Endothelial cell of umbilical vein (primary cell): ENCODE results near the gene MGME1. TPM values are rescaled to one million over a fixed set of nuclear protein-coding genes. Genes with fewer than 3 reads are reported as not detected.

Source experiments
- BruUV-seq: library from RNA; stranded (reverse); fragments of 400-500 nt; replicated peaks from 2 replicates; lab custom pipeline; 2021; lab: Mats Ljungman, UMichigan
- CTCF ChIA-PET: fragments of 300-600, 350-600 bp; sonication (Branson Sonifier 250); formaldehyde crosslinking; loops from one replicate; lab custom pipeline; 2021; ENCODE audit warnings: antibody characterized with exemption, inconsistent platforms; lab: Charles Lee
- POLR2A ChIA-PET: fragments of 300-600, 350-600 bp; sonication (Branson Sonifier 250); formaldehyde crosslinking; loops from one replicate; lab custom pipeline; 2021; ENCODE audit warnings: antibody characterized with exemption, inconsistent platforms; lab: Charles Lee
- DNase-seq: peaks from one replicate; pipeline ENCODE4 v3.0.0-alpha.2; 2011; ENCODE audit warnings: low read depth, low spot score
- FAIRE-seq: peaks from 2 replicates; lab custom pipeline; 2011; peaks lifted over from hg19 to GRCh38; lab: Jason Lieb, UNC
- H2AFZ ChIP-seq: 2 replicates; pipeline ENCODE4 v1.6.0; 2012; ENCODE audit warnings: low read depth, low read length, control low read depth, inconsistent platforms
- H3K27ac ChIP-seq: 2 replicates; pipeline ENCODE4 v1.5.1; 2011; ENCODE audit warnings: low read depth, mild to moderate bottlenecking, control low read depth, low read length, moderate library complexity; ENCODE audit not compliant: insufficient read depth
- H3K27me3 ChIP-seq, 2 experiments: 2 replicates each; pipeline versions ENCODE4 v1.6.0 to v1.6.1; 2011; ENCODE audit warnings: low read length in 2 of 2, mixed read lengths in 1 of 2; ENCODE audit not compliant: control insufficient read depth in 2 of 2, insufficient read depth in 2 of 2
- H3K36me3 ChIP-seq, 2 experiments: 2 replicates in 1 of 2; 3 replicates in 1 of 2; pipeline ENCODE4 v1.5.1; 2011; ENCODE audit warnings: low read length in 2 of 2, mild to moderate bottlenecking in 1 of 2, moderate library complexity in 1 of 2; ENCODE audit not compliant: control insufficient read depth in 2 of 2, insufficient read depth in 2 of 2; ENCODE audit errors: extremely low read depth in 1 of 2
- H3K4me1 ChIP-seq: 3 replicates; pipeline ENCODE4 v1.5.1; 2011; ENCODE audit warnings: mild to moderate bottlenecking, low read length; ENCODE audit not compliant: control insufficient read depth, insufficient read depth; ENCODE audit errors: extremely low read depth
- H3K4me2 ChIP-seq: 2 replicates; pipeline ENCODE4 v1.6.1; 2011; ENCODE audit warnings: low read length, control low read depth, mixed read lengths; ENCODE audit not compliant: insufficient read depth
- H3K4me3 ChIP-seq, 3 experiments: fragments of 200-600 bp in 1 of 3; sonication (generic), shearing (Covaris generic) in 1 of 3; replicated peaks in 1 of 3; 2 replicates each; pipeline ENCODE4 v1.5.1; 2011 to 2016; ENCODE audit warnings: control low read depth in 3 of 3, low read length in 3 of 3, mild to moderate bottlenecking in 2 of 3, inconsistent platforms in 1 of 3, low read depth in 1 of 3, moderate library complexity in 1 of 3; ENCODE audit not compliant: insufficient read depth in 1 of 3
- H3K79me2 ChIP-seq: 2 replicates; pipeline ENCODE4 v1.6.0; 2012; ENCODE audit warnings: low read length, inconsistent platforms; ENCODE audit not compliant: control insufficient read depth, insufficient read depth
- H3K9ac ChIP-seq: replicated peaks from 2 replicates; pipeline ENCODE3; 2011; ENCODE audit warnings: low read length, control low read depth; ENCODE audit not compliant: insufficient read depth; ENCODE audit errors: extremely low read depth
- H3K9me1 ChIP-seq: replicated peaks from 3 replicates; pipeline ENCODE4 v1.6.0; 2011; ENCODE audit warnings: mild to moderate bottlenecking, low read length; ENCODE audit not compliant: control insufficient read depth, insufficient read depth; ENCODE audit errors: extremely low read depth
- H3K9me3 ChIP-seq: replicated peaks from 2 replicates; pipeline ENCODE4 v1.5.1; 2012; ENCODE audit warnings: low read length, inconsistent platforms; ENCODE audit not compliant: control insufficient read depth, insufficient read depth
- H4K20me1 ChIP-seq: replicated peaks from 2 replicates; pipeline ENCODE3; 2011; ENCODE audit warnings: mild to moderate bottlenecking, low read length; ENCODE audit not compliant: control insufficient read depth, insufficient read depth; ENCODE audit errors: extremely low read depth
- EZH2 ChIP-seq: IDR thresholded peaks from 2 replicates; pipeline ENCODE4 v1.6.1; 2012; ENCODE audit warnings: borderline replicate concordance, low read depth, mild to moderate bottlenecking, moderate library complexity, low read length, inconsistent platforms; ENCODE audit not compliant: severe bottlenecking
- FOS ChIP-seq: IDR thresholded peaks from 2 replicates; pipeline ENCODE4 v1.6.1; 2011; ENCODE audit warnings: mild to moderate bottlenecking, low read length, moderate library complexity, borderline replicate concordance; ENCODE audit not compliant: insufficient read depth
- GATA2 ChIP-seq: IDR thresholded peaks from 2 replicates; pipeline ENCODE4 v1.7.0; 2011; ENCODE audit warnings: low read depth, mild to moderate bottlenecking, moderate library complexity, mixed read lengths, low read length; ENCODE audit not compliant: insufficient read length, insufficient read depth
- JUN ChIP-seq: IDR thresholded peaks from 2 replicates; pipeline ENCODE4 v1.6.1; 2011; ENCODE audit warnings: borderline replicate concordance, low read depth; ENCODE audit not compliant: insufficient read length, insufficient read depth
- MYC ChIP-seq: IDR thresholded peaks from one replicate; pipeline ENCODE4 v1.6.1; 2011; ENCODE audit warnings: mild to moderate bottlenecking, low read depth, low read length
- POLR2A ChIP-seq: IDR thresholded peaks from 2 replicates; pipeline ENCODE4 v1.6.1; 2012; ENCODE audit warnings: low read depth, mild to moderate bottlenecking, control low read depth, low read length
- POLR2AphosphoS5 ChIP-seq: IDR thresholded peaks from 2 replicates; pipeline ENCODE4 v1.6.1; 2012; ENCODE audit warnings: low read depth, mild to moderate bottlenecking, control low read depth, low read length, moderate library complexity; ENCODE audit not compliant: insufficient read depth
- dilution Hi-C: fragments of 300-500 bp; cut with MboI; formaldehyde crosslinking; loops from one replicate; pipeline ENCODE4 v1.15.0; 2019; ENCODE audit warnings: low sequenced_read_pairs; ENCODE audit not compliant: extremely low pct_ligation_motif_present
- intact Hi-C: fragments of 100-400 bp; cut with micrococcal nuclease; formaldehyde crosslinking; loops from one replicate; pipeline ENCODE4 v1.10.0; 2022
- polyA plus RNA-seq, 4 experiments: library from polyadenylated mRNA; depleted of rRNA in 3 of 4; stranded (reverse) in 3 of 4; unstranded in 1 of 4; fragments of >200 nt; gene quantifications; 2 replicates each; pipeline versions ENCODE4 v1.2.1 to v1.2.3, GENCODE V29; 2011 to 2012; ENCODE audit warnings: missing spikeins in 1 of 4
- total RNA-seq: library from RNA; stranded (reverse); gene quantifications from 2 replicates; pipeline ENCODE4 v1.2.3, GENCODE V29; 2021
- TF ChIP-seq, protein P1 (sequence below), 2 donors: IDR thresholded peaks; 1 replicate in 1 of 2; 2 replicates in 1 of 2; pipeline ENCODE4 v1.5.1; 2011; ENCODE audit warnings: low read length in 2 of 2, mild to moderate bottlenecking in 2 of 2, moderate library complexity in 2 of 2, control low read depth in 1 of 2, inconsistent platforms in 1 of 2, low read depth in 1 of 2; ENCODE audit not compliant: insufficient read depth in 1 of 2; ENCODE audit errors: extremely low read depth in 1 of 2
- TF ChIP-seq, protein P2 (sequence below): IDR thresholded peaks from 2 replicates; pipeline ENCODE4 v1.6.1; 2011; ENCODE audit not compliant: insufficient read depth, insufficient read length

Gene MGME1
- total and polyA plus RNA-seq, 2 donors (not counting 3 experiments of a cell fraction or from before 2014, with no cell fraction given) = 8.9 to 26.2 TPM

DNA sequence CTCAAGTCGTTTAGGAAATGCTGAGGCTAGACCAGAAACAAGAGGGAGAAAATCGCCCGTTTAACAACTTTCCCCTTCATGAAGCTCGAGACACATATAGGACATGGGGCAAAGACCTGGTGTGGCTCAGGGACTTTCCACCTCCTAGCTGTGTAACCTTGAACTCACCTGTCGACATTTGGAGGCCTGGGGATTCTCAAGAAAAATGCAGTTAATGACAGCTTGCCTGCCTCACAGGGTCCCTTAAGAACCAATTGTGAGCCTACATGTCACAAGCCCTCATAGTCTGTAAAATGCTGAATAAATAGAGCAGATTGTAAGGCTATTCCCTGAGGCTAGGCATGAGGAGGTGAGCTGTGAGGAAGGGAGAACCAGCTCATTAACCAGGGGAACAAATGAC, 35.1 kb downstream of the MGME1 start:
- Histone ChIP-seq H4K20me1 (no peaks in the 10 kb centered on the region), H3K9me3 (no peaks in the 10 kb centered on the region), H3K4me2 (no peak overlapping the region), H3K9me1 (no peaks in the 10 kb centered on the region), H3K9ac (no peak overlapping the region), H3K79me2 (no peaks in the 10 kb centered on the region), H3K4me1 (no peaks in the 10 kb centered on the region), H3K27me3 (peaks cover 0 to 1% of the 10 kb centered on the region in 2 experiments), H2AFZ (no peak overlapping the region), H3K36me3 (no peaks in the 10 kb centered on the region), H3K27ac (no peak overlapping the region), H3K4me3 (no peak overlapping the region)
- intact Hi-C loops = no loop called here
- FAIRE-seq (no peak), DNase-seq (no peak)
- CTCF ChIA-PET = interaction anchor here (1.1 to 1.4 kb wide), 3 partner anchors 9 to 46 kb away, joined by 3 to 4 read pairs (median 3); no protein-coding TSS in a partner anchor
- TF ChIP-seq, protein P1, sequence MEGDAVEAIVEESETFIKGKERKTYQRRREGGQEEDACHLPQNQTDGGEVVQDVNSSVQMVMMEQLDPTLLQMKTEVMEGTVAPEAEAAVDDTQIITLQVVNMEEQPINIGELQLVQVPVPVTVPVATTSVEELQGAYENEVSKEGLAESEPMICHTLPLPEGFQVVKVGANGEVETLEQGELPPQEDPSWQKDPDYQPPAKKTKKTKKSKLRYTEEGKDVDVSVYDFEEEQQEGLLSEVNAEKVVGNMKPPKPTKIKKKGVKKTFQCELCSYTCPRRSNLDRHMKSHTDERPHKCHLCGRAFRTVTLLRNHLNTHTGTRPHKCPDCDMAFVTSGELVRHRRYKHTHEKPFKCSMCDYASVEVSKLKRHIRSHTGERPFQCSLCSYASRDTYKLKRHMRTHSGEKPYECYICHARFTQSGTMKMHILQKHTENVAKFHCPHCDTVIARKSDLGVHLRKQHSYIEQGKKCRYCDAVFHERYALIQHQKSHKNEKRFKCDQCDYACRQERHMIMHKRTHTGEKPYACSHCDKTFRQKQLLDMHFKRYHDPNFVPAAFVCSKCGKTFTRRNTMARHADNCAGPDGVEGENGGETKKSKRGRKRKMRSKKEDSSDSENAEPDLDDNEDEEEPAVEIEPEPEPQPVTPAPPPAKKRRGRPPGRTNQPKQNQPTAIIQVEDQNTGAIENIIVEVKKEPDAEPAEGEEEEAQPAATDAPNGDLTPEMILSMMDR (IDR thresholded peaks at IDR 0.05; ENCODE audit: extremely low read depth in 1 of 2, insufficient read depth in 1 of 2, low read depth in 1 of 2, low read length in 2 of 2) = no peak
- no peak for TF ChIP-seq JUN
- TF ChIP-seq EZH2 = no peak
- TF ChIP-seq, protein P2, sequence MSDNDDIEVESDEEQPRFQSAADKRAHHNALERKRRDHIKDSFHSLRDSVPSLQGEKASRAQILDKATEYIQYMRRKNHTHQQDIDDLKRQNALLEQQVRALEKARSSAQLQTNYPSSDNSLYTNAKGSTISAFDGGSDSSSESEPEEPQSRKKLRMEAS = no peak
- TF ChIP-seq POLR2A = no peak
- no peak for TF ChIP-seq POLR2AphosphoS5
- no peak for TF ChIP-seq FOS
- no peak for TF ChIP-seq GATA2
- TF ChIP-seq MYC = no peak
- dilution Hi-C loops = no loop called here
- BruUV-seq = no TSS peak
- POLR2A ChIA-PET = no interaction called here
